HCT116 (cell line): ENCODE results near the gene ZIC5. TPM values are rescaled to one million over a fixed set of nuclear protein-coding genes. Genes with fewer than 3 reads are reported as not detected.

Experiments
- ATAC-seq: fragments of 200-7000 bp; cut with Tn5 transposase; 2 replicates; pipeline ENCODE4 v1.9.1; 2020; ENCODE audit warnings: mild to moderate bottlenecking, moderate library complexity
- BruUV-seq: library from RNA; stranded (reverse); fragments of 400-500 nt; replicated peaks from 2 replicates; lab custom pipeline; 2021; lab: Mats Ljungman, UMichigan
- CTCF ChIA-PET: fragments of 300-600 bp; sonication (Branson Sonifier 250); formaldehyde crosslinking; loops from one replicate; lab custom pipeline; 2021; ENCODE audit warnings: antibody characterized with exemption; lab: Charles Lee
- POLR2A ChIA-PET: fragments of 300-600, 350-600 bp; sonication (Branson Sonifier 250); formaldehyde crosslinking; loops from one replicate; lab custom pipeline; 2021; ENCODE audit warnings: antibody characterized with exemption; lab: Charles Lee
- RAD21 ChIA-PET, 2 experiments: fragments of 300-600 bp; sonication (Branson Sonifier 250); formaldehyde crosslinking; loops; one replicate each; lab custom pipeline; 2023; ENCODE audit warnings: low total read pairs in 2 of 2; ENCODE audit not compliant: uncharacterized antibody in 2 of 2, unreplicated experiment in 2 of 2, low non-redundant PET in 1 of 2; lab: Charles Lee
- DNase-seq: peaks from one replicate; pipeline ENCODE4 v3.0.0-alpha.2; 2010; ENCODE audit warnings: low read depth, low spot score
- H2AFZ ChIP-seq: fragments of 200-600 bp; shearing (Covaris generic), sonication (generic); 2 replicates; pipeline ENCODE4 v1.6.1; 2017; ENCODE audit warnings: low read depth, mixed run types, mixed read lengths, antibody characterized with exemption, low read length; ENCODE audit not compliant: poor library complexity, severe bottlenecking
- H3K27ac ChIP-seq: 2 replicates; pipeline ENCODE4 v1.5.1; 2012; ENCODE audit warnings: low read depth, low read length
- H3K27me3 ChIP-seq: fragments of 200-600 bp; sonication (generic); 2 replicates; pipeline ENCODE4 v1.6.1; 2016; ENCODE audit warnings: mixed run types, low read length, mixed read lengths; ENCODE audit not compliant: insufficient read depth
- H3K36me3 ChIP-seq, 2 experiments: fragments of 200-500 bp in 1 of 2; fragments of 200-600 bp in 1 of 2; sonication (Bioruptor generic) in 1 of 2; sonication (generic) in 1 of 2; 2 replicates each; pipeline versions ENCODE4 v1.5.1 to v1.6.1; 2014 to 2016; ENCODE audit warnings: low read length in 2 of 2, inconsistent platforms in 1 of 2, mixed read lengths in 1 of 2, mixed run types in 1 of 2; ENCODE audit not compliant: insufficient read depth in 2 of 2, control insufficient read depth in 1 of 2
- H3K4me1 ChIP-seq, 2 experiments: fragments of 200-600 bp in 1 of 2; sonication (generic) in 1 of 2; 2 replicates each; pipeline versions ENCODE4 v1.5.1 to v1.6.1; 2012 to 2017; ENCODE audit warnings: low read length in 2 of 2, inconsistent platforms in 1 of 2, mild to moderate bottlenecking in 1 of 2, mixed read lengths in 1 of 2, mixed run types in 1 of 2, moderate library complexity in 1 of 2; ENCODE audit not compliant: insufficient read depth in 2 of 2, control insufficient read depth in 1 of 2
- H3K4me2 ChIP-seq: fragments of 200-600 bp; sonication (generic); 2 replicates; pipeline ENCODE4 v1.6.1; 2017; ENCODE audit warnings: mixed run types, low read length, mixed read lengths
- H3K4me3 ChIP-seq, 2 experiments: fragments of 200-600 bp in 1 of 2; sonication (generic) in 1 of 2; replicated peaks in 1 of 2; 2 replicates each; pipeline ENCODE4 v1.5.1; 2011 to 2016; ENCODE audit warnings: low read length in 2 of 2, control low read depth in 1 of 2, low read depth in 1 of 2, mild to moderate bottlenecking in 1 of 2, mixed read lengths in 1 of 2, mixed run types in 1 of 2
- H3K79me2 ChIP-seq: fragments of 200-600 bp; sonication (generic); 2 replicates; pipeline ENCODE4 v1.6.1; 2017; ENCODE audit warnings: mild to moderate bottlenecking, mixed run types, low read length, moderate library complexity, mixed read lengths; ENCODE audit not compliant: insufficient read depth
- H3K9ac ChIP-seq: fragments of 200-600 bp; sonication (generic); 2 replicates; pipeline ENCODE4 v1.6.1; 2016; ENCODE audit warnings: low read length, mixed read lengths
- H3K9me2 ChIP-seq: fragments of 200-600 bp; sonication (generic), shearing (Covaris generic); 2 replicates; pipeline ENCODE4 v1.6.1; 2017; ENCODE audit warnings: mixed run types, mild to moderate bottlenecking, moderate library complexity; ENCODE audit not compliant: insufficient read depth
- H3K9me3 ChIP-seq, 2 experiments: fragments of 200-500 bp in 1 of 2; fragments of 200-600 bp in 1 of 2; sonication (Bioruptor generic) in 1 of 2; sonication (generic) in 1 of 2; 2 replicates each; pipeline ENCODE4 v1.6.1; 2014 to 2017; ENCODE audit warnings: low read length in 2 of 2, mixed read lengths in 2 of 2, inconsistent platforms in 1 of 2, low read depth in 1 of 2, mild to moderate bottlenecking in 1 of 2, mixed run types in 1 of 2, moderate library complexity in 1 of 2; ENCODE audit not compliant: control insufficient read depth in 1 of 2, insufficient read depth in 1 of 2
- H4K20me1 ChIP-seq: fragments of 200-600 bp; sonication (generic), shearing (Covaris generic); 2 replicates; pipeline ENCODE4 v1.6.1; 2017; ENCODE audit warnings: mixed run types, mild to moderate bottlenecking, moderate library complexity; ENCODE audit not compliant: insufficient read depth
- CBX3 ChIP-seq: IDR thresholded peaks from 2 replicates; pipeline ENCODE4 v1.6.1; 2012; ENCODE audit warnings: low read depth
- CEBPB ChIP-seq: IDR thresholded peaks from 2 replicates; pipeline ENCODE4 v1.6.1; 2012; ENCODE audit warnings: low read depth
- CTCF ChIP-seq, 3 experiments: fragments of 200-600 bp in 1 of 3; sonication (generic) in 1 of 3; IDR thresholded peaks in 2 of 3; conservative IDR thresholded peaks in 1 of 3; 2 replicates each; pipeline ENCODE4 v1.5.1; 2012 to 2017; ENCODE audit warnings: low read depth in 2 of 3, low read length in 2 of 3, antibody characterized with exemption in 1 of 3, borderline replicate concordance in 1 of 3, control low read depth in 1 of 3, mild to moderate bottlenecking in 1 of 3, mixed read lengths in 1 of 3, mixed run types in 1 of 3, moderate library complexity in 1 of 3; ENCODE audit not compliant: insufficient read depth in 1 of 3
- EGR1 ChIP-seq: IDR thresholded peaks from 2 replicates; pipeline ENCODE4 v1.6.1; 2012; ENCODE audit warnings: low read depth
- ELF1 ChIP-seq: IDR thresholded peaks from 2 replicates; pipeline ENCODE4 v1.6.1; 2012; ENCODE audit warnings: low read depth, borderline replicate concordance
- EZH2 ChIP-seq: fragments of 200-600 bp; sonication (generic); IDR thresholded peaks from 2 replicates; pipeline ENCODE4 v1.6.1; 2017; ENCODE audit warnings: antibody characterized with exemption, mixed run types
- EZH2phosphoT487 ChIP-seq: fragments of 200-600 bp; IDR thresholded peaks from 2 replicates; pipeline ENCODE4 v1.6.1; 2018; ENCODE audit warnings: antibody characterized with exemption, borderline replicate concordance
- FOSL1 ChIP-seq: IDR thresholded peaks from 2 replicates; pipeline ENCODE4 v1.6.1; 2012; ENCODE audit warnings: low read depth
- POLR2A ChIP-seq: IDR thresholded peaks from 2 replicates; pipeline ENCODE4 v1.7.0; 2011; ENCODE audit warnings: borderline replicate concordance; ENCODE audit not compliant: insufficient read depth, insufficient read length; ENCODE audit errors: extremely low read depth
- POLR2AphosphoS5 ChIP-seq: IDR thresholded peaks from 2 replicates; pipeline ENCODE4 v1.6.1; 2011; ENCODE audit warnings: mild to moderate bottlenecking, low read depth, low read length, moderate library complexity
- RAD21 ChIP-seq: IDR thresholded peaks from 2 replicates; pipeline ENCODE4 v1.6.1; 2012; ENCODE audit warnings: low read depth, mild to moderate bottlenecking
- SIN3A ChIP-seq: IDR thresholded peaks from 2 replicates; pipeline ENCODE4 v1.6.1; 2012; ENCODE audit warnings: low read depth
- SP1 ChIP-seq: IDR thresholded peaks from 2 replicates; pipeline ENCODE4 v1.6.1; 2012; ENCODE audit warnings: low read depth
- SRF ChIP-seq: IDR thresholded peaks from 2 replicates; pipeline ENCODE4 v1.6.1; 2012; ENCODE audit warnings: low read depth
- TCF7L2 ChIP-seq: IDR thresholded peaks from 2 replicates; pipeline ENCODE4 v1.7.0; 2011; ENCODE audit warnings: borderline replicate concordance, inconsistent platforms; ENCODE audit not compliant: insufficient read depth, insufficient read length; ENCODE audit errors: extremely low read depth
- YY1 ChIP-seq: IDR thresholded peaks from 2 replicates; pipeline ENCODE4 v1.6.1; 2011; ENCODE audit warnings: low read length, low read depth, moderate library complexity, mild to moderate bottlenecking; ENCODE audit not compliant: insufficient replicate concordance; ENCODE audit errors: extremely low read depth
- ZFX ChIP-seq: fragments of 450-650 bp; IDR thresholded peaks from 2 replicates; pipeline ENCODE4 v1.6.1; 2017
- ZNF274 ChIP-seq: fragments of 200-500 bp; sonication (Bioruptor generic); IDR thresholded peaks from 2 replicates; pipeline ENCODE4 v1.6.1; 2014; ENCODE audit warnings: mild to moderate bottlenecking, low read depth, low read length, inconsistent platforms
- intact Hi-C: fragments of 100-400 bp; cut with micrococcal nuclease; formaldehyde crosslinking; loops from 2 replicates; pipeline ENCODE4 v1.10.0; 2022
- total RNA-seq: library from RNA; stranded (reverse); gene quantifications from one replicate; pipeline ENCODE4 v1.2.1, GENCODE V29; 2021; ENCODE audit not compliant: unreplicated experiment
- TF ChIP-seq, protein P1 (sequence below): IDR thresholded peaks from 2 replicates; pipeline ENCODE4 v1.6.1; 2012

Gene ZIC5
- total RNA-seq, 1 experiment from 2014 or later: 10.3 TPM

DNA sequence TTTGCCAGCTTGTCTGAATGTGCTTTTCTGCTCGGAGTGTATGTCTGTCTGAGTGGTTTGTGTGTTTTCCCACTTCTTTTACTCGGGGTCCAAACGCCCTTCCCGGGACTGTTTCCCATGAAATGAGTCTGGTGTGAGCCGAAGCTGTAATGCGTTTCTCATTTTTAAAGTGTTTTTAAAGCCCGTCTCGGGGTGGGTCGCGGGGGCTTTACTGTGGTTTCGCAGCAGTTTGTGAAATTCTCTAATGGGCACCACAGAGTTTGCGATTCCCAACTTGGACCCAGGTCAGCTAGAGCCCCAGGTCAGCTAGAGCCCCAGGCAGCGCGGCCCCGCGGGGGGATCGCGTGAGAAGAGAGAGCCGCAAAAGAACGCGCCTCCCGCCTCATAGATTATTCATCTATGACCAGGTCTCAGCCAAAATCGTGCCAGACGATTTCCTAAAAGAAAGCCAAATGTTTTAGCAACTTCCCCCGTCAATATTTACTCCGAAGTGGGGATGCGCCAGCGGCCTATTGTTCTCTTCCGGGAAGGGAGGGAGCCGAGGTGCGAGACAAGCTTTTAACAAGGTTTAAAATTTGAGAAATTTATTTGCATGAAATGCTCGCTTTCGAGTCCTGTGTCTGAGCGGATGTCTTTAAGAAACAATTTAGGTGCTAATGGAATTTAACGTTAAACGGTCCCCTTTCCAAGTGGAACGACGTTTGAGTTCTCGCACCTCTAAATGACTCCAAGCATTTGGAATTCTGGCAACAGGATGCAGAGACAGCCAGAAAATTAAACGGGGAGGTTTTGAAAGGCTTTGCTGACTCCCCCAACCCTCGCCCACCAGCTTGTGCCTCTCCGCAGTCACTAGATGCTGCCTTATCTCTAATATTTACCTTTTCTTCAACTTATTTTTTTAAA lies 12.2 kb upstream of the ZIC5 start:
- ChIA-PET CTCF (no interaction called here), RAD21 (no interaction called here), POLR2A (no interaction called here)
- H3K9me2 ChIP-seq: no peaks in the 10 kb centered on the region
- ATAC-seq: no peak
- peaks cover 0 to 6% of the 10 kb centered on the region in 2 experiments; a peak in 2 of 4 replicates for H3K36me3 ChIP-seq
- BruUV-seq: TSS peak; percentile 62
- peaks cover 32% of the 10 kb centered on the region for H3K79me2 ChIP-seq
- no peaks in the 10 kb centered on the region for H4K20me1 ChIP-seq
- peak overlapping the region; percentile 85 to 96 for H3K4me3 ChIP-seq
- no peaks in the 10 kb centered on the region for H3K27me3 ChIP-seq
- no peak overlapping the region for H2AFZ ChIP-seq
- peak overlapping the region; percentile 86 for H3K9ac ChIP-seq
- peak overlapping the region; percentile 99 for H3K4me2 ChIP-seq
- H3K9me3 ChIP-seq: no peaks in the 10 kb centered on the region
- H3K4me1 ChIP-seq: peaks cover 20 to 28% of the 10 kb centered on the region in 2 experiments
- H3K27ac ChIP-seq: peak overlapping the region; percentile 100
- no peak for TF ChIP-seq EGR1
- no peak for TF ChIP-seq EZH2phosphoT487
- TF ChIP-seq CTCF (IDR thresholded peaks at IDR 0.05 in 2 of 3, conservative IDR thresholded peaks at IDR 0.05 in 1 of 3; ENCODE audit: borderline replicate concordance in 1 of 3, insufficient read depth in 1 of 3, low read depth in 2 of 3, low read length in 2 of 3): no peak
- TF ChIP-seq RAD21: no peak
- no peak for TF ChIP-seq ZNF274
- no peak for TF ChIP-seq SP1
- TF ChIP-seq POLR2AphosphoS5: no peak
- TF ChIP-seq SIN3A: no peak
- TF ChIP-seq FOSL1: no peak
- no peak for TF ChIP-seq ELF1
- TF ChIP-seq TCF7L2: no peak
- TF ChIP-seq, protein P1, sequence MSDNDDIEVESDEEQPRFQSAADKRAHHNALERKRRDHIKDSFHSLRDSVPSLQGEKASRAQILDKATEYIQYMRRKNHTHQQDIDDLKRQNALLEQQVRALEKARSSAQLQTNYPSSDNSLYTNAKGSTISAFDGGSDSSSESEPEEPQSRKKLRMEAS: no peak
- TF ChIP-seq YY1: no peak
- TF ChIP-seq POLR2A: no peak
- no peak for TF ChIP-seq CEBPB
- no peak for TF ChIP-seq CBX3
- no peak for TF ChIP-seq ZFX
- TF ChIP-seq SRF: no peak
- TF ChIP-seq EZH2: no peak
- intact Hi-C loops: no loop called here
- DNase-seq: no peak
